WTC11 (cell line): ENCODE measurements around the gene PCDH19. TPM values are rescaled to one million over a fixed set of nuclear protein-coding genes. Genes with fewer than 3 reads are reported as not detected.
A peak's percentile ranks its signal among the peaks of the same experiment; 100 is the strongest.

Source experiments
- ATAC-seq: fragments of 200-7000 bp; cut with Tn5 transposase; 2 replicates; pipeline ENCODE4 v1.10.0; 2021; ENCODE audit warnings: mild to moderate bottlenecking, moderate library complexity
- CTCF ChIA-PET: fragments of 300-600 bp; sonication (Branson Sonifier 250); formaldehyde crosslinking; loops from one replicate; lab custom pipeline; 2021; ENCODE audit warnings: antibody characterized with exemption; lab: Charles Lee
- POLR2A ChIA-PET: fragments of 350-600 bp; sonication (Branson Sonifier 250); formaldehyde crosslinking; loops from one replicate; lab custom pipeline; 2021; ENCODE audit warnings: antibody characterized with exemption; lab: Charles Lee
- DNase-seq: peaks from one replicate; pipeline ENCODE4 v3.0.0; 2021; ENCODE audit warnings: low spot score
- H3K27ac Mint-ChIP-seq: 2 replicates; pipeline ENCODE4 v1.8.0; 2021; ENCODE audit warnings: mixed read lengths
- H3K27me3 Mint-ChIP-seq: 2 replicates; pipeline ENCODE4 v1.8.0; 2021; ENCODE audit warnings: low read depth, mild to moderate bottlenecking, moderate library complexity, mixed read lengths
- H3K36me3 Mint-ChIP-seq: 2 replicates; pipeline ENCODE4 v1.8.0; 2021; ENCODE audit warnings: mixed read lengths
- H3K4me1 Mint-ChIP-seq: 2 replicates; pipeline ENCODE4 v1.8.0; 2022; ENCODE audit warnings: mixed read lengths
- H3K4me3 Mint-ChIP-seq: 2 replicates; pipeline ENCODE4 v1.8.0; 2021; ENCODE audit warnings: mild to moderate bottlenecking, moderate library complexity, mixed read lengths
- H3K9me3 Mint-ChIP-seq: 2 replicates; pipeline ENCODE4 v1.8.0; 2021; ENCODE audit warnings: mixed read lengths
- ATF6 ChIP-seq: sonication (generic); formaldehyde crosslinking; IDR thresholded peaks from 2 replicates; pipeline ENCODE4 v1.8.1; 2023; ENCODE audit warnings: mild to moderate bottlenecking, missing genetic modification reagents
- CBFB ChIP-seq: sonication (generic); formaldehyde crosslinking; IDR thresholded peaks from 2 replicates; pipeline ENCODE4 v1.8.1; 2022; ENCODE audit warnings: mild to moderate bottlenecking, low read depth, missing genetic modification reagents
- ERG ChIP-seq: fragments of 250-450 bp; sonication (Bioruptor Pico); IDR thresholded peaks from 2 replicates; pipeline ENCODE4 v1.8.0; 2021; ENCODE audit warnings: mild to moderate bottlenecking
- FOXK1 ChIP-seq: sonication (generic); formaldehyde crosslinking; IDR thresholded peaks from 2 replicates; pipeline ENCODE4 v1.8.0; 2022; ENCODE audit warnings: mild to moderate bottlenecking, moderate library complexity, missing genetic modification reagents
- FOXP4 ChIP-seq: sonication (generic); formaldehyde crosslinking; IDR thresholded peaks from 2 replicates; pipeline ENCODE4 v1.8.0; 2022; ENCODE audit warnings: mild to moderate bottlenecking, missing genetic modification reagents
- GTF2I ChIP-seq: fragments of 250-450 bp; sonication (Bioruptor Pico); conservative IDR thresholded peaks from 2 replicates; pipeline ENCODE4 v1.4.0; 2021; ENCODE audit warnings: mild to moderate bottlenecking
- IRF2 ChIP-seq: sonication (generic); formaldehyde crosslinking; IDR thresholded peaks from 2 replicates; pipeline ENCODE4 v1.8.0; 2022; ENCODE audit warnings: low read depth, missing genetic modification reagents, borderline replicate concordance
- MLX ChIP-seq: sonication (generic); formaldehyde crosslinking; IDR thresholded peaks from 2 replicates; pipeline ENCODE4 v1.8.1; 2023; ENCODE audit warnings: mild to moderate bottlenecking, missing genetic modification reagents, moderate library complexity
- NFATC4 ChIP-seq: fragments of 250-450 bp; sonication (Bioruptor Pico); IDR thresholded peaks from 2 replicates; pipeline ENCODE4 v1.9.0; 2021; ENCODE audit warnings: mild to moderate bottlenecking
- NR3C1 ChIP-seq: sonication (generic); formaldehyde crosslinking; conservative IDR thresholded peaks from 2 replicates; pipeline ENCODE4 v1.8.1; 2023; ENCODE audit warnings: low read depth, mild to moderate bottlenecking, missing genetic modification reagents
- PRRX2 ChIP-seq: fragments of 250-450 bp; sonication (Bioruptor Pico); IDR thresholded peaks from 2 replicates; pipeline ENCODE4 v1.8.0; 2021; ENCODE audit warnings: mild to moderate bottlenecking
- RORB ChIP-seq: fragments of 250-450 bp; sonication (Bioruptor Pico); IDR thresholded peaks from 2 replicates; pipeline ENCODE4 v1.9.0; 2021; ENCODE audit warnings: mild to moderate bottlenecking
- SP1 ChIP-seq: sonication (generic); formaldehyde crosslinking; conservative IDR thresholded peaks from 2 replicates; pipeline ENCODE4 v1.8.1; 2022; ENCODE audit warnings: missing genetic modification reagents
- STAT6 ChIP-seq: sonication (generic); formaldehyde crosslinking; conservative IDR thresholded peaks from 2 replicates; pipeline ENCODE4 v1.8.1; 2023; ENCODE audit warnings: mild to moderate bottlenecking, low read depth, missing genetic modification reagents, moderate library complexity
- TCF7 ChIP-seq: sonication (generic); formaldehyde crosslinking; IDR thresholded peaks from 2 replicates; pipeline ENCODE4 v1.8.0; 2022; ENCODE audit warnings: mild to moderate bottlenecking, low read depth, missing genetic modification reagents, moderate library complexity
- ZNF138 ChIP-seq: sonication (generic); formaldehyde crosslinking; conservative IDR thresholded peaks from 2 replicates; pipeline ENCODE4 v1.8.1; 2022; ENCODE audit warnings: mild to moderate bottlenecking, moderate library complexity, missing genetic modification reagents
- ZNF281 ChIP-seq: sonication (generic); formaldehyde crosslinking; IDR thresholded peaks from 2 replicates; pipeline ENCODE4 v1.8.0; 2023; ENCODE audit warnings: mild to moderate bottlenecking, missing genetic modification reagents
- ZNF396 ChIP-seq: fragments of 250-450 bp; sonication (Bioruptor Pico); IDR thresholded peaks from 2 replicates; pipeline ENCODE4 v1.8.0; 2021; ENCODE audit warnings: mild to moderate bottlenecking, moderate library complexity, borderline replicate concordance
- ZNF532 ChIP-seq: fragments of 250-450 bp; sonication (Bioruptor Pico); IDR thresholded peaks from 2 replicates; pipeline ENCODE4 v1.9.0; 2021; ENCODE audit warnings: mild to moderate bottlenecking, borderline replicate concordance
- total RNA-seq: library from RNA; stranded (reverse); gene quantifications from 3 replicates; pipeline ENCODE4 v1.2.3, GENCODE V29; 2021

The PCDH19 gene
- total RNA-seq, 1 experiment from 2014 or later, result 1.5 TPM

- H3K27me3 Mint-ChIP-seq, result peaks cover 32% of the 10 kb centered on the region
- ChIA-PET CTCF (no interaction called here), POLR2A (no interaction called here)
- no peak overlapping the region for H3K4me3 Mint-ChIP-seq
- no peaks in the 10 kb centered on the region for H3K36me3 Mint-ChIP-seq
- H3K27ac Mint-ChIP-seq, result no peak overlapping the region
- DNase-seq (no peak), ATAC-seq (no peak)
- H3K4me1 Mint-ChIP-seq, result peaks cover 8% of the 10 kb centered on the region
- TF ChIP-seq NFATC4 (CRISPR knock-in tag) (no peak), FOXP4 (no peak), FOXK1 (no peak), ATF6 (CRISPR knock-in tag) (no peak), MLX (CRISPR knock-in tag) (no peak), IRF2 (CRISPR knock-in tag) (no peak), PRRX2 (CRISPR knock-in tag) (no peak), ERG (CRISPR knock-in tag) (no peak), NR3C1 (no peak), CBFB (CRISPR knock-in tag) (no peak), STAT6 (CRISPR knock-in tag) (no peak)
- H3K9me3 Mint-ChIP-seq, result no peaks in the 10 kb centered on the region
These were observed 56.7 kb downstream of the PCDH19 start for GRCh38 chrX:100353326-100353725.

GRCh38 chrX:100350704-100351489 is 59.2 kb downstream of the PCDH19 start:
- Mint-ChIP-seq H3K4me1 (peaks cover 8% of the 10 kb centered on the region), H3K27ac (no peak overlapping the region), H3K9me3 (no peaks in the 10 kb centered on the region)
- no peak for TF ChIP-seq RORB (CRISPR knock-in tag)
- TF ChIP-seq ZNF396 (CRISPR knock-in tag), result no peak
- TF ChIP-seq ZNF532 (CRISPR knock-in tag), result no peak
- TF ChIP-seq GTF2I, result no peak
- TF ChIP-seq ZNF138 (CRISPR knock-in tag), result no peak
- TF ChIP-seq SP1 (CRISPR knock-in tag), result no peak
- TF ChIP-seq ZNF281, result no peak
- no peak for TF ChIP-seq TCF7 (CRISPR knock-in tag)
- TF ChIP-seq, all 79 proteins: peak for 0
- Mint-ChIP-seq H3K36me3 (no peaks in the 10 kb centered on the region), H3K27me3 (peaks cover 33% of the 10 kb centered on the region), H3K4me3 (no peak overlapping the region)
- DNase-seq (no peak), ATAC-seq (peak; percentile 58)
- ChIA-PET CTCF (interaction anchor here (0.6 to 2.0 kb wide), 3 partner anchors 17 to 1933 kb away, joined by 3 to 6 read pairs (median 4); no protein-coding TSS in a partner anchor), POLR2A (no interaction called here)
